Thymus (tissue), 11 donors: ENCODE results near the gene NOTCH4. TPM values are rescaled to one million over a fixed set of nuclear protein-coding genes. Genes with fewer than 3 reads are reported as not detected.

Experiments
- DNase-seq, 9 donors: peaks; one replicate each; pipeline ENCODE4 v3.0.0-alpha.2; 2013; ENCODE audit warnings: low spot score in 9 of 9, low read depth in 6 of 9, missing footprints in 1 of 9
- H3K27ac ChIP-seq, 2 donors: one replicate each; pipeline ENCODE4 v1.5.1; 2013; ENCODE audit warnings: control low read depth in 1 of 2, low read depth in 1 of 2, low read length in 1 of 2, mild to moderate bottlenecking in 1 of 2, moderate library complexity in 1 of 2
- H3K27me3 ChIP-seq, 2 donors: one replicate each; pipeline ENCODE4 v1.5.1; 2013; ENCODE audit warnings: low read length in 1 of 2; ENCODE audit not compliant: control insufficient read depth in 2 of 2, insufficient read depth in 1 of 2
- H3K36me3 ChIP-seq, 2 donors: one replicate each; pipeline ENCODE4 v1.5.1; 2013; ENCODE audit warnings: low read length in 1 of 2, mild to moderate bottlenecking in 1 of 2, moderate library complexity in 1 of 2; ENCODE audit not compliant: control insufficient read depth in 2 of 2, insufficient read depth in 2 of 2
- H3K4me1 ChIP-seq, 2 donors: one replicate each; pipeline ENCODE4 v1.5.1; 2013; ENCODE audit warnings: low read length in 2 of 2; ENCODE audit not compliant: control insufficient read depth in 2 of 2, insufficient read depth in 2 of 2
- H3K4me3 ChIP-seq, 2 donors: one replicate each; pipeline ENCODE4 v1.5.1; 2013; ENCODE audit warnings: low read length in 2 of 2, control low read depth in 1 of 2, mild to moderate bottlenecking in 1 of 2
- H3K9me3 ChIP-seq, 2 donors: one replicate each; pipeline ENCODE4 v1.5.1; 2013; ENCODE audit warnings: low read length in 1 of 2, mild to moderate bottlenecking in 1 of 2; ENCODE audit not compliant: control insufficient read depth in 2 of 2, insufficient read depth in 1 of 2
- WGBS: extraction: QIAGEN DNeasy Blood & Tissue Kit; methylation state at CpG from one replicate; pipeline ENCODE4 v1.1.7; 2013; 5-methylcytosine and 5-hydroxymethylcytosine counted together
- polyA plus RNA-seq: library from polyadenylated mRNA; stranded (reverse); fragments of 200-250 nt; gene quantifications from one replicate; pipeline ENCODE4 v1.2.3, GENCODE V29; 2013
- total RNA-seq: library from RNA; stranded (reverse); fragments of 120-200 nt; gene quantifications from one replicate; pipeline ENCODE4 v1.2.4, GENCODE V29; 2013
- donor health status: healthy.

NOTCH4 gene
- total and polyA plus RNA-seq, 2 donors = 2.5 to 32.7 TPM

- WGBS = 8% methylated on average over 39 of the region's 39 CpGs
- H3K4me3 ChIP-seq = peak overlapping the region; percentile 8 to 28
- no peak overlapping the region for H3K27ac ChIP-seq
- H3K4me1 ChIP-seq = peaks cover 10 to 47% of the 10 kb centered on the region in 2 donors
- peaks cover 3 to 16% of the 10 kb centered on the region in 2 donors for H3K9me3 ChIP-seq
- H3K27me3 ChIP-seq = peaks cover 42 to 86% of the 10 kb centered on the region in 2 donors
- H3K36me3 ChIP-seq = no peaks in the 10 kb centered on the region
- DNase-seq = peak in 1 of 9 donors; percentile 45
These were observed 75.4 kb downstream of the NOTCH4 start for GRCh38 chr6:32148289-32149091.

- Histone ChIP-seq H3K27me3 (peaks cover 42 to 76% of the 10 kb centered on the region in 2 donors), H3K36me3 (no peaks in the 10 kb centered on the region), H3K4me1 (peaks cover 8 to 38% of the 10 kb centered on the region in 2 donors), H3K4me3 (no peak overlapping the region), H3K27ac (no peak overlapping the region), H3K9me3 (peaks cover 3 to 16% of the 10 kb centered on the region in 2 donors)
- WGBS = 99% methylated on average over 4 of the region's 4 CpGs
- DNase-seq = no peak
These were observed 76.3 kb downstream of the NOTCH4 start for GRCh38 chr6:32147401-32148132.

DNA sequence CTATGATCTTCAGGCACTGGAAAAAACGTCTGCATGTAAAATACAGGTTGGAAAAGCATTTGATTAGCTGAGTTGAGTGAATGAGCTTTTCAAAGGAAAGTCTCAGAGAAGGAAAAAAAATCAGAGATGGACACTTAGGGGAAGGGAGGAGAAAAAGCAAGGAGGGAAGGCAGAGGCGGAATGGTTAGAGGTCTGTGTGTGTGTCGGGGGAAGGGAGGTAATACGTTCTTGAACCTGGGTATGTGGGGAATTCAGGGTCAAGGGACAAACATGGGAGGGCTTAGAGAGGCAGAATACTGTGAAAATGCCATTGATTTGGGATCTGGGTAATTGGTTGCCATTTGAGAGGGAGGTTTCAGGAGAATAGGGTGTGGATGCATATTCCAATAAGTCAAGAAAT, 77.2 kb downstream of the NOTCH4 start:
- no peaks in the 10 kb centered on the region for H3K36me3 ChIP-seq
- peaks cover 2 to 29% of the 10 kb centered on the region in 2 donors for H3K4me1 ChIP-seq
- 71% methylated on average over 4 of the region's 4 CpGs for WGBS
- no peak for DNase-seq
- peaks cover 3 to 16% of the 10 kb centered on the region in 2 donors for H3K9me3 ChIP-seq
- no peak overlapping the region for H3K4me3 ChIP-seq
- H3K27ac ChIP-seq = no peak overlapping the region
- H3K27me3 ChIP-seq = peaks cover 40 to 74% of the 10 kb centered on the region in 2 donors

DNA sequence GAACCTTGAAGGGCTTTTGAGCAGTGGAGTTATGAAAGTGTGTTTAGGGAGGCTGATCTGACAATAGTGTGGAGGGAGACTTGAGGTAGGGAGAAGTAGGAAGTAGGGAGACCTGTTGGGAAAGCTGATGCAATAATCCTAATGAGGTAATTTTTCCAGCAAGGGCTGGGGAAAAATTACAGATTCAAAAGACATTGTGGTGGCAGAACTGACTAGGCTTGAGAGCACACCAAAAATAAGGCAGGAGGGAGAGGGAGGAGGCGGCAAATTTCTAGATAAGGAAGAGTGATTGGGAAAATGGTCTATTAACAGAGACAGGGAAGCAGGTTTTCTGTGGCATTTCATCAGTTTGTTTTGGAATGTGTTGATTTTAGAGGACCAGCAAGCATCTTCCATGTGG, 77.6 kb downstream of the NOTCH4 start:
- peaks cover 3 to 16% of the 10 kb centered on the region in 2 donors for H3K9me3 ChIP-seq
- WGBS = 98% methylated on average over 1 of the region's 1 CpG
- H3K27ac ChIP-seq = no peak overlapping the region
- peaks cover 2 to 25% of the 10 kb centered on the region in 2 donors for H3K4me1 ChIP-seq
- H3K4me3 ChIP-seq = no peak overlapping the region
- no peaks in the 10 kb centered on the region for H3K36me3 ChIP-seq
- H3K27me3 ChIP-seq = peaks cover 39 to 72% of the 10 kb centered on the region in 2 donors
- no peak for DNase-seq

Other genes starting within 250 kb of the NOTCH4 start
- 43.2 TPM for gene C4A, start 242.0 kb downstream of the NOTCH4 start, total RNA-seq
- 206 TPM for gene C4A, start 242.0 kb downstream of the NOTCH4 start, polyA plus RNA-seq
- gene C4B, start 209.3 kb downstream of the NOTCH4 start, total RNA-seq = 47.4 TPM
- gene C4B, start 209.3 kb downstream of the NOTCH4 start, polyA plus RNA-seq = 262 TPM
- 0.24 TPM for gene CYP21A2, start 185.7 kb downstream of the NOTCH4 start, total RNA-seq
- 15.7 TPM for gene CYP21A2, start 185.7 kb downstream of the NOTCH4 start, polyA plus RNA-seq
- 2.1 TPM for gene TNXB, start 114.7 kb downstream of the NOTCH4 start, total RNA-seq
- 8.3 TPM for gene TNXB, start 114.7 kb downstream of the NOTCH4 start, polyA plus RNA-seq
- 16.0 TPM for gene ATF6B, start 95.8 kb downstream of the NOTCH4 start, total RNA-seq
- gene ATF6B, start 95.8 kb downstream of the NOTCH4 start, polyA plus RNA-seq = 49.2 TPM
- gene FKBPL, start 93.8 kb downstream of the NOTCH4 start, total RNA-seq = 6.8 TPM
- 6.0 TPM for gene FKBPL, start 93.8 kb downstream of the NOTCH4 start, polyA plus RNA-seq
- not detected for gene PRRT1, start 72.1 kb downstream of the NOTCH4 start, total RNA-seq
- 6.1 TPM for gene PRRT1, start 72.1 kb downstream of the NOTCH4 start, polyA plus RNA-seq
- gene PPT2, start 69.9 kb downstream of the NOTCH4 start, total RNA-seq = 7.6 TPM
- 9.8 TPM for gene PPT2, start 69.9 kb downstream of the NOTCH4 start, polyA plus RNA-seq
- 10.5 TPM for gene EGFL8, start 59.5 kb downstream of the NOTCH4 start, total RNA-seq
- gene EGFL8, start 59.5 kb downstream of the NOTCH4 start, polyA plus RNA-seq = 31.9 TPM
- 25.2 TPM for gene AGPAT1, start 48.0 kb downstream of the NOTCH4 start, total RNA-seq
- gene AGPAT1, start 48.0 kb downstream of the NOTCH4 start, polyA plus RNA-seq = 32.6 TPM
- gene RNF5, start 45.7 kb downstream of the NOTCH4 start, total RNA-seq = 62.8 TPM
- 77.3 TPM for gene RNF5, start 45.7 kb downstream of the NOTCH4 start, polyA plus RNA-seq
- 8.5 TPM for gene AGER, start 39.8 kb downstream of the NOTCH4 start, total RNA-seq
- gene AGER, start 39.8 kb downstream of the NOTCH4 start, polyA plus RNA-seq = 81.3 TPM
- gene PBX2, start 33.9 kb downstream of the NOTCH4 start, total RNA-seq = 28.1 TPM
- gene PBX2, start 33.9 kb downstream of the NOTCH4 start, polyA plus RNA-seq = 76.9 TPM
- gene GPSM3, start 31.4 kb downstream of the NOTCH4 start, total RNA-seq = 130 TPM
- gene GPSM3, start 31.4 kb downstream of the NOTCH4 start, polyA plus RNA-seq = 146 TPM
- gene TSBP1, start 147.8 kb upstream of the NOTCH4 start, total RNA-seq = not detected
- gene TSBP1, start 147.8 kb upstream of the NOTCH4 start, polyA plus RNA-seq = not detected
- gene BTNL2, start 183.1 kb upstream of the NOTCH4 start, total RNA-seq = not detected
- gene BTNL2, start 183.1 kb upstream of the NOTCH4 start, polyA plus RNA-seq = not detected
- gene HLA-DRA, start 215.8 kb upstream of the NOTCH4 start, total RNA-seq = 1,598 TPM
- gene HLA-DRA, start 215.8 kb upstream of the NOTCH4 start, polyA plus RNA-seq = 1,667 TPM